HG03095 (cell line): ENCODE results near the gene F11R.
A peak's percentile ranks its signal among the peaks of the same experiment; 100 is the strongest.
"Not testable (repeated sequence)": the region's sequence is repeated elsewhere in the genome, so short reads cannot be mapped to it uniquely, and the experiment has no call there.

Source experiments
- ATAC-seq: cut with Tn5 transposase; IDR thresholded peaks from one replicate; pipeline ENCODE4 v1.9.1; 2021; ENCODE audit warnings: moderate library complexity; ENCODE audit not compliant: unreplicated experiment

F11R gene

DNA sequence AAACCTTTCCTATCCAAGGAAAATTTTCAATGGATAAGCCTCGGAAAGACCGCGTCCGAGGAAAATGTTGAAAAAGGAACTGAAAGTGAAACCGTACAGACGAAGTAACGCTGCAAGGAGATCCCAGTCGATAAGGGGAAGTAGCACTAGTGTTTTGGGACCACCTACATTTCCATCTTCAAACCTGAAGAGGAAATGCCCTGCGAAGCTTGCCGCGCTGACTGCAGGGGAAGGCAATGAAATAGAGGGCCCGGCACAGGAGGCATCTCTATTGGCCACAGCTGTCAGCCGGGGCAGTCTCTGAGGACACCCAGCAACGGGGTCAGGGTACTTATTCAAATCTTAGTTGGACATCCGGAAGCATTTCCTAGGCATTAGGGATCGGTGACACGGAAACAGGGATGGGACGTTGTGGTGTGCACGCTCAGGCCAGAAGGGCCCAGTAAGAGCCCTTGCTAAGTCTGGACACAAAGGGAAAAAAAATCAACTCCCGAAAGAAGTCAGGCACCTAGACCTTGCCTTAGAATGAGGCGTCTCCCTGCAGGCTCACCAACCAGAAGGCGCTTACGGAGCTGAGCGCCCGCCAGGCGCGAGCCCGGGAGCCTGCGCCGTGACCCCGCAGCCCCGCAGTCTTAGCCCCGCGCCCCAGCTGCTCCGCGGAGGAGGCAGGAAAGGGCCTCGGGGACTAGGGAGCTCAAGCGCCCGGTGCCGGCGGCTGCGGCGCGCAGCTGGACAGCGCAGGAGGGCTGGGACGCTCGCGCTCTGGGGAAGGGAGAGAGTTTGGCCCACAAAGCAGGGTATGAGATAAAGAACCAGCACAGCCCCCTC is 24.2 kb upstream of the F11R start:
- peak; percentile 48 for ATAC-seq

DNA sequence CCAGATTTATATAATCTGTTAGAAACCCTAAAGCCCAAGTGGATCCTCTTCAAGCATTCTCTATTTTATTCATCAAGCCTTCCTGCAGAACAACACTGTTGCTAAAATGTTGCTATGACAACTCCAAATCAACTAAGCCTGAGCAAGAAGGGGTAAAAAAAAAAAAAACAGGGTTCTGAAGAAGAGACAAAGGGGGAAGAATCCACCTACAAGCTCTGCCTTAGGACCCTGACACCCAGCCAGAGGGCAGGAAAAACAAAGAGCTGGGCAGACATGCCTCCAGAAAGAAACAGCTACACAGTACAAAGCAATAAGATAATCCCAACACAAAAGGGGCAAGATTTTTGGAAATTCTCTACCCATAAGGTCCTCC is 23.6 kb upstream of the F11R start:
- no peak for ATAC-seq

DNA sequence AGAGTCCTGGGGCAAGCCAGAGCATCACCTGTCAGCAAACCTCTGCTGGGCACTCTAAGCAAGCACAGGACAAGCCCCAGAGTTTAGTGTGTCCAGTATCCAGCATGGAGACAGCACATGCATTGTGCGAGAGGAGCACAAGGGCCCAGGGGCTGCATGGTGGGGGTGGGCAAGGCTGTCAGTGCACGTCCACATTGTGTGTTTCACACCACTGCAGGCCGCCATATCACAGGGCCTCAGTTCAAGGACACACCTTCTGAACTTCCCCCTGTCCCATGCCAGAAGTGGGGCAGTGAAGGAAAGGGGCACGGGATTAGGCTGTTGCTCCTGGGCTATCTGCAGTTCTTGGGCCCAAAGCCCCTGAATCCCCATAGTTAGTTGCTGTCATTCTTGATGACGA is 18.6 kb upstream of the F11R start:
- no peak for ATAC-seq

- no peak for ATAC-seq
Measured at GRCh38 chr1:161039154-161039545, 18.2 kb upstream of the F11R start.

GRCh38 chr1:161038523-161039153 is 17.7 kb upstream of the F11R start, which contains the start of gene TSTD1:
Gene TSTD1, minus strand, starts transcription at chr1:161038964. Its CDS starts 75 bp downstream, at chr1:161038889.
- ATAC-seq, result peak; percentile 75

DNA sequence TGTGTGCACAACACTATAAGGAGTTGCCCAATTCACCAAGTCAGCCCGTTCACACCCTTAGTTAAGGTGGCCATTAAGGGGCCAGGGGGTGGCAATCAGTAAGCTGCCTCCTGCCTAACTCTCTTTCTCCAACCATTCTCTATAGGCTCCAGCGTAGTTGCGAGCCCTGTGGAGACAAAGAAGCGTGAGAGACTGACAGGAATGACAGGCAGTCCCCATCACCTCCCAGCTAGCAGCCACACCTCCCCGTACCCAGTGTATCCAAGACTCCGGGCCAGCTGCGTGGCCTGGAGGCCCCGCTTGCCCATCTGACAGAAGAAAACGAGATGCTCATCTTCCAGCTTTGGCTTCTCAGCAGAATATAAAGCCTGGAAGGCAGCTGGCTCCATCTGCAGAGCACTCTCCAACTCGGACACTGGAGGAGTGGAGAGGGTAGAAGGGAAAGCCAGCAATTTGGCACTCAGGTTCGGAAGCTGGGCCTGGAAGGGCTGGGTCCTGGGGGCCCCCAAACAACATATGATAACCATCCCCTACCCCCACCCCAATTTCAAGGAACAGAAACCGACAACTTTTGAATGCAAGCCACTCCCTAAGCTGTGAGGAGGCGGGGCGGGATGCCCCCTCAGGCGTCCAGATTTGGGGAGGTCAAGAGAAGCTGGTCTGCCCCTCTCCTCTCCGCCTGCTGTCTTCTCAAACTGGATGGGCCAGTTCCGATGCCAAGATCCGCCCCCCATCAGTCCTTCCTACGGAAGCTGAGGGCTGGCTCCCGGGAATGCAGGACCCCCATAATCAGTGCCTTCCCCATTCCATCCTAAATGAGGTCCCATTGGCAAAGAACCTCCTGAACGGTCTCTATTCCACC is 16.9 kb upstream of the F11R start:
- ATAC-seq, result no peak

DNA sequence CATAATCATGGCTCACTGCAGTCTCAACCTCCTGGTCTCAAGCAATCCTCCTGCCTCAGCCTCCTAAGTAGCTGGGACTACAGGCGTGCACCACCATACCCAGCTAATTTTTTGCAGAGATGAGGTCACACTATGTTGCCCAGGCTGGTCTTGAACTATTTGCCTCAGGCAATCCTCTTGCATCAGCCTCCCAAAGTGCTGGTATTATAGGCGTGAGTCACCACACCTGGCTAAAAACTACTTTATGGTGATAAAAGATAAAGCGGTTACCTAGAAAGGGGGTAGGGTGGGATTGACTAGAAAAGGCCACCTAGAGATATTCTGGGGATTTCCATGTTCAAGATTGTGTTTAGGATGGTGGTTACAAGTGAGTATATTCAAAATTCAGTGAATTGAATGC is 12.8 kb upstream of the F11R start:
- no peak for ATAC-seq

GRCh38 chr1:161032409-161032808 is 11.5 kb upstream of the F11R start:
- ATAC-seq, result no peak

GRCh38 chr1:161031874-161032273 is 10.9 kb upstream of the F11R start:
- ATAC-seq, result no peak

DNA sequence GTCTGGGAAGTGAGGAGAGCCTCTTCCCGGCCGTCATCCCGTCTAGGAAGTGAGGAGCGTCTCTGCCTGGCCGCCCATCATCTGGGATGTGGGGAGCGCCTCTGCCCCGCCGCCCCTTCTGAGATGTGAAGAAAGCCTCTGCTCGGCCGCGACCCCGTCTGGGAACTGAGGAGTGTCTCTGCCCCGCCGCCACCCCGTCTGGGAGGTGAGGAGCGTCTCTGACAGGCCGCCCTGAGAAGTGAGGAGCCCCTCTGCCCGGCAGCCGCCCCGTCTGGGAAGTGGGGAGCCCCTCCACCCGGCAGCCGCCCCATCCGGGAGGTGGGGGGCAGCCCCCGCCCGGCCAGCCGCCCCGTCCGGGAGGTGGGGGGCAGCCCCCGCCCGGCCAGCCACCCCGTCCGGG is 8.5 kb upstream of the F11R start:
- ATAC-seq, result not testable (repeated sequence)

DNA sequence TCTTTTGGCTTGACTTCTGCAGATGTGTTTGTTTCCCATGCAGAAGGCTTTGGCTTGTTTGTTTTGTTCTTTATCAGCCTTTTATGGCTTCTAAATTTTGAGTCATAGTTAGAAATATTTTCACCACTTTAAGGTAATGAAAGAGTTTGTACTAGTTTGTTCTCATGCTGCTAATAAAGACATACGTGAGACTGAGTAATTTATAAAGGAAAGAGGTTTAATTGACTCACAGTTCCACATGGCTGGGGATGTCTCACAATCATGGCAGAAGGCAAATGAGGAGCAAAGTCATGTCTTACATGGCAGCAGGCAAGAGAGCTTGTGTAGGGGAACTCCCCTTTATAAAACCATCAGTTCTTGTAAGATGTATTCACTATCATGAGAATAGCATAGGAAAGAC is 6.0 kb upstream of the F11R start:
- not testable (repeated sequence) for ATAC-seq

- not testable (repeated sequence) for ATAC-seq
Measured at GRCh38 chr1:161022432-161022831, 1.5 kb upstream of the F11R start.

- ATAC-seq, result no peak
Measured at GRCh38 chr1:161021970-161022353, 1.0 kb upstream of the F11R start.

DNA sequence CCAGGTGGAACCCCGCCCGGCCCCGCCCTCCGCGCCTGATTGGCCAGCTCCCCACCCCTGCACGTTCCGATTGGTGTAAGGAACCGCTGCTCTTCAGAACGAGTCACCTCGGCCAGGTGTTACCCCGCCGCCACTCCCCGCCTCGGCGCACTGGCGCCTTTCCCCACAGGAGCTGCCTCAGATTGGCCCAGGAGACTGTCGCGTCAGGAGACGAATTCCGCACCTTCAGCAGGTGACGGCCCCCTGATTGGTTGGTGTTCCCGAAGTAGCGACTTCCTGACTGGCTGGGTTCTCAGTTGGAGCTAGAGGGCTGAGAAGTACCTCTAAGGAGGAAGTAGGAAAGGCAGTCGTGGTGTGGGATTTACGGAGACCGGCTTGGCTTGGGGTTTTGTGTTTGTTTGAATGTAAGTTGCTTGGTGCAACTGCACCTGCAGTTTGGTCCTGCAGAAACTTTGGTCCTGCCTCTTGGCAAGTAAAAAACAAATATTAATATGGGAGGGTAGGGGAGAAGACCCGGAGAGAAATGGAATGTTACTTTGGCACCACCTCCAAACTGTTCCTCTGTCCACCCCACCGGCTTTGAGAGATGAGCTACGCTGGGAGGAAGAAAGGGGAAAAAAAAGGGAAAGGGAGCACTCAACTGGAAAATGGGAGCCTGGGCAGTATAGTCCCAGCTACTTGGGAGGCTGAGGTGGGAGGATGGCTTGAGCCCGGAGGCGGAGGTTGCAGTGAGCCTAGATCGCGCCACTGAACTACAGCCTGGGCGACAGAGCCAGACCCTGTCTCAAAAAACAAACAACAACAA is 415 bp upstream of the F11R start:
- peak; percentile 86 for ATAC-seq

DNA sequence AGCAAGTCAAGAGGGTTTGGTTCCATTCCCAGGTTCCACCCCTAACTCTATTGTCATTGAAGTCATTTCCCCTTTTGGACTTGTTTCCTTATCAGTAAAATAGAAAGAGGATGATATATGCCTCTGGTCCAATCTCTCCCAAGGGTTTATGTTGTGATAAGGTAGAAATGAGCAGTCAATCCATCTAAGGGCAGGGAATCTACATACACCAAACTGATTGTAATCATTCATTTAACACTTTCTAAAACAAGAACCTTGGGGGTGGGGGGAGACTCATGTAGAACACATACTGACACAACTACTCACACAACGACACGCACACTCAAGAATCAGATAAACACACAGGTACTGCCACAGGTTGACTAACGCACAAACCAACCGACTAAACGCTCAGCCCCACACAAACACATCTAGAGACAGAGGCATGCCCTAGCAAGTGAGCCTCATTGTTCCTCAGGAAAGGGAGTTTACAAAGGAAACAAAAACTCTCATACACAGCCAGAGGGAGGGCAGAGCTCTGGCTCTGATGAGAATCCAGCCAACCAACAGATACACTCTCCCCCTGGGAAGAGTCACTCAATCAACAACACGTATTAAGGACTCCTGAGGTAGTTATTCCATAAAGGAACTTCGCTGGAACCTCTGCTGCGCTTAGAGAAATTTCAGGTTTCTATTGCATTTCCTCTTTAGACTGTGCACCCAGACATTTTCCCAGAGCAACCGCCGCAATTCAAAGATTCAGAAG is 1.0 kb downstream of the F11R start:
- ATAC-seq, result no peak

- ATAC-seq, result not testable (repeated sequence)
Measured at GRCh38 chr1:161019111-161019660, 1.8 kb downstream of the F11R start.

GRCh38 chr1:161018631-161018930 is 2.4 kb downstream of the F11R start:
- no peak for ATAC-seq

DNA sequence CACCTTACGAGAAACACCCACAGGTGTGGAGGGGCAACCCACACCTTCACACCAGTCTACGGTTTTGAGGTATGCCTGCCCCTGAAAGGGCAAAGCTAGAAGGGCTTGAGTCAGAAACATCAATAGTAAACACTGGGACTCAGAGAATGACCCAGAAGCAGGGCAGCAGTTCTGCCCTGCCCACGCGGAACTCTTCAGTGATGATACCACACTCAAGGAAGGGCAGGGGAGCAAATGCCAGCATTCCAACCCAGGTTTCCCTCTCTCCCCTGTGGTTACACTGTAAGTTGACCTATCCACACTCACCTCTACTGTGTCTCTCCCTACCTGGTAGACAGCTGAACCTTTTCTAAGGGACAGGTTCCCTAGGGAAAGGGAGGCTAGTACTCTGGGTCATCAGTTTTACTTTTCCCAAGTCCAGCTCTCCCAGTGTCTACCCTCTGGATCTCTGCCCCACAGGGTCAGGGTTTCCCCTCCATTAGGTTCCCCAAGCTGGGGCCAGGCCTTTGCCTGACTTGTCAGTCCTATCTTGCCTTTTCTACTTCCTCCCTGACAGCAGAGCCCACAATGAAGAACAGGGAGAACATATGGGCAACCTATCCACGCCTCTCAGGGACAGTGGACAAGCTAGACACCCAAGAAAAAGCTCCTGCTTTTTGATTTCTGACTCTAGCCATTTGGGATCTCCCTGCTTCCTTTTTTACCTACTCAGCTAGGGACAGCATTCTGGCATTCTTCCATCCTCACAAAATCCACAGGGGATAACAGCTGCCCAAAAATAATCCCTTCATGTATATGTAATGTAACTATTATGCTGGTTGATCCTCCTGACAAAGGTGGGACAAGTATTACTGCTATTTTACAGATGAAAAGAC is 3.0 kb downstream of the F11R start:
- no peak for ATAC-seq

DNA sequence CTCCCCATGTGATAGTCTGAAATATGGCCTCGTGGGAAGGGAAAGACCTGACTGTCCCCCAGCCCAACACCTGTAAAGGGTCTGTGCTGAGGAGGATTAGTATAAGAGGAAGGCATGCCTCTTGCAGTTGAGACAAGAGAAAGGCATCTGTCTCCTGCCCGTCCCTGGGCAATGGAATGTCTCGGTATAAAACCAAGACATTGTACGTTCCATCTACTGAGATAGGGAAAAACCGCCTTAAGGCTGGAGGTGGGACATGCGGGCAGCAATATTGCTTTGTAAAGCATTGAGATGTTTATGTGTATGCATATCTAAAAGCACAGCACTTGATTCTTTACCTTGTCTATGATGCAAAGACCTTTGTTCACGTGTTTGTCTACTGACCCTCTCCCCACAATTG is 3.8 kb downstream of the F11R start:
- not testable (repeated sequence) for ATAC-seq
